ENCODE data around the gene GLIPR2.

DNA sequence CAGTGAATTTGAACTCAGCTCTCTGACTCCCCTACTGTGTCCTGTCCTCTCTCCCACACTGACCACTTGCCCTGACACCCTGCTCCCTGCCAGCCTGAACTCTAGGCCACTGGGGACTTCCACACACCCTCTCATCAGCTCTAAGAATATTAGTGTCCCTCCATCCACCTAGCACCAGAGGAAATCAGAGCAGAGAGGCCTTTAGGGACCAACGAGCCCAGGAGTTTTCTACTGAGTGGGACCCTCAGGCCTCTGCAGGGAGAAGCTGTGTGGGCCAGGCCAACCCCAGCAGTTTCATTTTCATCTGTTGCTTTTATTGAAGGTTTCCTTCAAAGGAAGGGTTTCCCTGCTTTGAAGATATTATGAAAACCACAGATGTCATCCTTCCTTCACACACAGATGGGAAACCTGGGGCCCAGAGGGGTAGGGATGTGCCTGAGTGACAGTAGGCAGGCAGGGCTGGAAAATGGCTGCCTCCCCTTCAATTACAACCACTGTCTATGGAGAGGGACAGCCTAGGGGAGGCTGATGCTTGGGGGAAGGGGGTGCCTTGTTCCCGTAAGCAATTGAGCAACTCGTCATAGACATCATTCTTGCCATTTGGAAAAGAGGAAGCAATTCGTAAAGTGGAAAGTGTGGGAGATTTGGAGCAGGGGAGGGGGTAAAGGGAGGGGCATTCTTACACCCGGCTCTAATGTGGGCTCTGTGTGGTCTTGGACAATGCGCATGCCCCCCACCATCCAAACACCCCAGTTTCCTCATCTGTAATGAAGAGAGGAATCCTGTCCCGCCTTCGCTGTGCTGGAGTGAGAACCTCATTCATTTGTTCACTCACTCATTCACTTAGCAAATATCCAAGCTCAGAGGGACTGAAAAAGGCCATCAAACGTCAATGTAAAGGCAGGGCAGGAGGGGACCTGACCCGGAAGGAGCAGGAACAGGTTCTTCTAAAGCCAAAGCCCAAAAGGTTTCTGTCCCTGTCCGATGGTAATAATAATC lies 3.9 kb downstream of the GLIPR2 start:
- TF ChIP-seq EZH2 (IDR thresholded peaks at IDR 0.05; ENCODE audit: low read length) (no peak), CTCF (optimal IDR thresholded peaks at IDR 0.05 in 1 of 3, IDR thresholded peaks at IDR 0.05 in 1 of 3, conservative IDR thresholded peaks at IDR 0.05 in 1 of 3; ENCODE audit: extremely low read depth in 1 of 3, insufficient read depth in 2 of 3, low read length in 3 of 3) (no peak)

All from keratinocyte (primary cell).